Muscle of arm (tissue), 12 donors: ENCODE measurements around the gene MSI1. TPM values are rescaled to one million over a fixed set of nuclear protein-coding genes. Genes with fewer than 3 reads are reported as not detected.
"Not testable (repeated sequence)": the region's sequence is repeated elsewhere in the genome, so short reads cannot be mapped to it uniquely, and the experiment has no call there.

Source experiments
- DNase-seq: peaks from one replicate; pipeline ENCODE4 v3.0.0-alpha.2; 2013
- polyA plus RNA-seq, 12 donors: library from polyadenylated mRNA; unstranded; fragments of 120-200 nt; gene quantifications; one replicate each; pipeline ENCODE4 v1.2.1, GENCODE V29; 2013; ENCODE audit not compliant: insufficient read length in 12 of 12

Gene MSI1
- polyA plus RNA-seq, 12 donors, result 3.0 to 6.5 (median 4.0) TPM; not detected in 1

DNA sequence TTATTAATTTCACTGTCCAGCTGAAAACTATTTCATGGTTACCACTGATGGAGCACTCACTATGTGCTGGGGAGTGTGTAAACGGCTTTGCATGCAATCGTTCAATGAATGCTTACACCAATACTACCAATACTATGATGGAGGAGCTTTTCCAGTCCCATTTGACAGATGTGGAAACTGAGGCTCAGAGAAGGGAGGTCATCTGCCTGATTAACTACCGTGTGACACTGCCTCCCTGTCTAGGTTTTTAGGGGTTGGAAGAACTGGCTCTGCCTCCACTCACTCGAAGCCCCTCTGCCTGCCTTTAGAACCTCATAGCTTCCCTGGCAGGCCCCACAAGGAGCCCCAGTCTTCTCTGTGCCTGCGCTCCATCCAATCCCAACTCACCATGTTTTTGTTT, 11.9 kb downstream of the MSI1 start:
- DNase-seq, result no peak

DNA sequence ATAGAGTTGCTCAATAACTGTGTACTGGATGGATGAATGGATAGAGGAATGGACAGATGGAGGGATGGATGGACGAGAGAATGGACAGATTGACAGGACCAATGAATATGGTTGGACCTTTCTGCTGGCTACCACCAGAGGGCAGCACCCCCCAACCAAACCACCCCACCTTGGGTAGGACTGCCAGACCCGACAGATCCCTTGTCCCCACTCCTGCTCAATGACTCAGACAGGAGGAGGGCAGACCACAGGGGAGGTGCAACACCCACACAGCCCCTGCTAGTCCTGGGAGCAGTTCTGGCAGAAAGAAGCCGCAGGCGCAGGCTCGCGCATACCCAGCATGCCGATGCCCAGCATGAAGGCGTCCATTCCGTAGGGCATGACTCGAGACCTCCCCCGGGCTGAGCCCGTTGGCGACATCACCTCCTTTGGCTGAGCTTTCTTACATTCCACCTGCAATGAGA, 12.4 kb downstream of the MSI1 start:
- DNase-seq, result peak; percentile 70

DNA sequence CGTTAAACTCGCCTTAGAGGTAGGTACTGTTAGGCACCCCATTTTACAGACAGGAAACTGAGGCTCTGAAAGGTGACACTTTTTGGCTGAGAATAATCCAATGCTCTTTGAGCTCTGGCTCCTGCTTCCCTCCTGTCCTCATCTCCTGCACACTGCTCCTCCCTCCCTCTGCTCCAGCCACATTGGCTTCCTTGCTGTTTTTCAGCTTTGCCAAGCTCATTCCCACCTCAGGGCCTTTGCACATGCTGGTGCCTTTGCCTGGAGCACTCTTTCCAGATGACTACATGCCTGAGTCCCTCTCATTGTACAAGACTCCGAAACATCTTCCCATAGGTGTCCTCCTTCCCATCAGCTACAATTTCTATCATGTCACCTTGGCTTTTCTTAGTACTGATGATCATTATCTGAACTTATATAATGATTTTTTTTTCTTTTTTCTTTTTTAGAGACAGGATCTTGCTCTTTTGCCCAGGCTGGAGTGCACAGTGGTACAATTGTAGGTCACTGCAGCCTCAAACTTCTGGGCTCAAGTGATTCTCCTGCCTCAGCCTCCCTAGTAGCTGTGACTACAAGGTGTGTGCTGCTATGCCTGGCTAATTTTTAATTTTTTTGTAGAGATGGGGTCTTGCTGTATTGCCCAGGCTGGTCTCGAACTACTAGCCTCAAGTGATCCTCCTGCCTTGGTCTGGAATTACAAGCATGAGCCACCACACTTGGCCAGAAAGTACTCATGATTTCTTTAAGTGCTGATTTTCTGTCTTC, 15.2 kb downstream of the MSI1 start:
- DNase-seq, result no peak

DNA sequence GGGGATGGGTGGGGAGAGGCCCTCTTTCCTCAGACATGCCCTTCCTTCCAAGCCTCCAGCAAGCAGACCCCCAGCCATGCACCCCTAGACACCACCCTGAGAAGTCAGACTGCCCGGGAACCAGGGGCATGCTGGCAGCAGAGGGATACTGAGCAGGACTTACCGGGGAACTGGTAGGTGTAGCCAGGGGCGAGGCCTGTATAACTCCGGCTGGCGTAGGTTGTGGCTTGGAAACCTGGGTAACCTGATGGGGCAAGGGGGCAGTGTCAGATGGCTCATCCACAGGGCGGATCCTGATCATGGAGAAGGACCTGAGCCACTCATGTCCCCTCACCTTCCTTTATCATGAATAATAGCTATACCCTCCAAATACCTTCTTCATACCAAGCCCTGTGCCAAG, 15.8 kb downstream of the MSI1 start:
- no peak for DNase-seq

DNA sequence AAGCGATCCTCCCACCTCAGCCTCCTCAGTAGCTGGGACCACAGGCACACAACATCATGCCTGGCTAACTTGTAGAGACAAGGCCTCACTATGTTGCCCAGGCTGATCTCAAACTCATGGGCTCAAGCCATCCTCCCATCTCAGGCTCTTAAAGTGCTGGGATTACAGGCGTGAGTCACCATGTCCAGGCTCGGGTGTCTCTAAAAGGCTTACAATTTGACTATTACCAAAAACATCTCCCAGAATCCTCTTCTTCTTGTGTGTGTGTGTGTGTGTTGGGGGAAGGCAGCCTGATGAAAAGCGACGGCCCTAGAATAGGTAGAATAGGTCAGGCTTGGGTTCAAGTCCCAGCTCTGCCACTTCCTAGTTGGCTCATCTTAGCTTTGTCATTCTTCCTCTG, 16.8 kb downstream of the MSI1 start:
- no peak for DNase-seq

DNA sequence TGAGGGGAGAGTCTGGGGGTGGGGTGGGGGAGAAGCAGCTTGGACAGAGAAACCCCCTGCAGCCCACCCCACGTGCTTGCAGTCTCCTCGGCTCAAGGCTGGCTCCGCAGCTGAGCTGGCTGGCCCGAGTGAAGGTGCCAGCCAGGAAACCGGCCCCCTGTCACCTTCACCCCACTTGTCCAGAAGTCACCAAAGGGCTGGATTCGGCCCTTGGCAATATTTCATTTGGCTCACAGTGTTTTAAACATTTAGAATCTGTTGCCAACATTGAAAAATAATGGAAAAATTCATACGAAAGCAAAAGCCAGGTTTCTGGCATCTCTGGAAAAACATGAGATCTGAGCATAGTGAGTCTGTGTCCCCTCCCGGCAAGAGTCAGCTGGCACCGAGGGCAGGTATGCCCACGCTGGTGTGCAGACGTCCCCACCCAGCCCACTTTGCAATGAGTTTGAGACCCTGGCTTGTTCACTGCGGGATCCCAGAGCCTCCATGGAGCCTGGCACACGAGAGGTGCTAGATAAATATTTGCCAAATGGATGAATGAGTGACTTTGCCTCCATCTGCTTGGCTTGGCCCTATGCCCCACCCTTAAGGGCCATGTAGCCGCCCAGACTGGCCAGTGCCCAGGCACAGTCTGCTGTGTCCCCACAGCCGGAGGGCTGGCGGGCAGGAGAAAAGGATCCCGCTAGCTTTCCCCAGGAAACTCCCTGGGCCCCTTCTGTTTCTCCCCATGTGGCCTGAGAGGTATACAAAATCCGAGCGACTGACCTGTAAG, 18.2 kb downstream of the MSI1 start:
- no peak for DNase-seq

DNA sequence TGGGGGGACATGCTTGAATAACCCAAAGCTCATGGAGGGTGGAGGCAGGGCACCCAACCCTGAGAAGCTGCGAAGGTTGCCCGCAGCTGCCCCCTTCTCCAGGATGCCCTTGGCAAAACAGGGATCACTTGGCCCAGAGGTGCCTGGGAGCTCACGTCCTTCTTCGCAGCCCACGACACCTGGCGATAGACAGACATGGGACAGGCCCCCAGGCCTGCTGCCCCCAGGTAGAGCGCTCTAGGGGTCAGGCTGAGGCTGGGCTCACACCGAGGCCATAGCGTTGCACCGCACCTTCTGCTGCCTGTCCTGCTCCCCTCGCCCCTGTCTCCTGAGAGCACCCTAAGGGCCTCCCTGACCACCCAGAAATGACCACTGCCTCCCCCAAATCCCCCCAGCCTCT, 21.2 kb downstream of the MSI1 start:
- no peak for DNase-seq

DNA sequence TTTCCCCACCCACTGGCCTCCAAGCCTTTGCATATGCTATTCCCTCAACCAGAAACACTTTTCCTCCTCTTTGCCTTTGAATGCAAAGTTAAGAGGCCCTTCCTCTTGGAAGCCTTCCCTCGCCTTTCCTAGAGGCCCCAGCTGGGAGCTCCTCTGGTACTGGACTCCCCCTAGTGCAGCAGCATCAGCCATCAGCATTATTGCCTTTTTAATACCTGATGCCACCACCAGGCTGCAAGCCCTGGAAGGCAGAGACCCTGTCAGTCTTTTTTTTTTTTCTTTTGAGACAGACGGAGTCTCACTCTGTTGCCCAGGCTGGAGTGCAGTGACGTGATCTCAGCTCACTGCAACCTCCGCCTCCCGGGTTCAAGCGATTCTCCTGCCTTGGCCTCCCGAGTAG, 22.3 kb downstream of the MSI1 start:
- DNase-seq, result no peak

DNA sequence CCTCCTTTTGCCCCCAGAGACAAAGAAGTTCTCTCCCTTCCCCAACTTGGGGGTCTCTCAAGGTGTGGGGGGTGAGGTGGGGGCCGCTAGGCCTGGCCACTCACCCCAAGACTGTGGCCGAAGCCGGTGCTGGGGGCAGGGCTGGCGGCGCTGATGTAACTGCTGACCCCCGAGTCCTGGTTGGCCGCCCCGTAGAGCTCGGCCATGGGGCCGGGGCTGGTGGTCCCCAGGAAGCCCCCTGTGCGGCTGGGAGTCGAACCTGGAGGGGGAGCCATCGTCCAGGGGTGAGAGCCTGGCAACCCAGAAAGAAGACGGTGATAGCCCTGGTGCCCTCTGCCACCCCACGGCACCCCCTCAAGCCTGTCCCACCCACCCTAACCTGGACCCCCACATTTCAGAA, 22.9 kb downstream of the MSI1 start:
- no peak for DNase-seq

DNA sequence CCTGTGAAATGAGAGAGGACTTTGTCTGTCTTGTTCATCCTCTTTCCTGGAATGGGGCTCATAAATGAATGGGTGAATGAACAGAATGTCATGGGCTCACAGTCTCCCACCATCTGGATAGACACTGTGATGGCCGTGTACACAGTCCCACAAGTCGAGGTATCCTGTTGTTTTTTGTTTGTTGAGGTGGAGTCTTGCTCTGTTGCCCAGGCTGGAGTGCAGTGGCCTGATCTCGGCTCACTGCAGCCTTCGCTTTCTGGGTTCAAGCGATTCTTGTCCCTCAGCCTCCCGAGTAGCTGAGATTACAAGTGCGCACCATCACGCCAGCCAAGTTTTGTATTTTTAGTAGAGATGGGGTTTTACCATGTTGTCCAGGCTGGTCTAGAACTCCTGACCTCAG, 25.3 kb downstream of the MSI1 start:
- DNase-seq, result no peak

DNA sequence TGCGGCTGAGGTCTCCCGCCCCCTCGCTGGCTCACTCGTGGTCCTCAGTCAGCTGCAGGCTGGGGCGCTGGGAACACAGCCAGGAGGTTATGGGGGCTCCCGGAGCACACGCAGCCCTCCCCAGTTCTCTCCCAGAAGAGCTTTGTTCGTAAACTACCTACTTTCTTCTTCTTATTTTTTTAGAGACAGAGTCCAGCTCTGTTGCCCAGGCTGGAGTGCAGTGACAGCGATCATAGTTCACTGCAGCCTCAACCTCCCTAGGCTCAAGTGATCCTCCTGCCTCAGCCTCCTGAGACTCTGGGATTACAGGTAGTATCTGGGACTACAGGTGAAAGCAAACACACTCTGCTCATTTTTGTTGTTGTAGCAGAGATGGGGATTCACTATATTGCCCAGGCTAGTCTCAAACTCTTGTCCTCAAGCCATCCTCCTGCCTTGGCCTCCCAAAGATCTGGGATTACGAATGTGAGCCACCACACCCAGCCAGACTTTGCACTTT, 25.9 kb downstream of the MSI1 start:
- DNase-seq, result no peak

DNA sequence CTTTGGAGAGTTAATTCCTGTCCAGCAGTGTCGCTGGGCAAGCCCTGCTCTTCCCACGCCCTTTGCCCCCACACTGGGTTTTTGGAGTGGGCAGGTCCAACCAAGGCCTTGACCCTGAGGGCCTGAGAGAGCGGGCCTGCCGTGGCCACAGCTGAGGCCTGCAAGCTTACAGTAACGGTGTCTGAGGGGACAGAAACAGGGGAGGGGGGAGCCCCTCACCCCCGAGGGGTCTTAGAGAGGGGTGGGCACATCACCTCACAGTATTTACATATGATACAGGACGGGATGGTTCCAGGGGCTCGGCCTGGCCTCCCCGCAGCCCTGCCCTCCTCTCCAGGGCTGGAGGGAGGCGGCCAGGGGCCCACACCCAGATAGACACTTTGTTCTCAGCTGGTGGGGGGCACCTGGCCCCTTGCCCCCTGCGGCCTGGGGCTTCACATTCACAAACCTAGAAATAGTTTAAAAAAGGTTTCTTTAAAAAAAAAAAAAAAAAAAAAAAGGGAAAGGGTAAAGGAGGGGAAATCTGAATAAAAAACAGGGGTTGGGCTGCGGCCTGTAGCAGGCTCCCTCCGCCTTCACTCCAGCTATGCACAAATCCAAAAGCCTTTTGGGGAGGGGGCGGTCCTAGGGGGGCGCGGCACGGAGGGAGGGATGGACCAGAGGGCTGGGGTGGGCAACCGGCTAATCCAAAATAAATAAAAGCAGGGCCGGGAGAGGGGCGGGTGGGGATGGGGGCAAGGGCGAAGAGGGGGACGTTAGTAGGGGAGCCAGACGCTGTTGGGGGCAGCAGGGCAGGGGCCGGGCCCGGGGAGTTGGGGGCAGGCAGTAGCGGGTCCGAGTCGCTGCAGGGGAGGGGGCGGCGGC, 26.6 kb downstream of the MSI1 start:
- no peak for DNase-seq

DNA sequence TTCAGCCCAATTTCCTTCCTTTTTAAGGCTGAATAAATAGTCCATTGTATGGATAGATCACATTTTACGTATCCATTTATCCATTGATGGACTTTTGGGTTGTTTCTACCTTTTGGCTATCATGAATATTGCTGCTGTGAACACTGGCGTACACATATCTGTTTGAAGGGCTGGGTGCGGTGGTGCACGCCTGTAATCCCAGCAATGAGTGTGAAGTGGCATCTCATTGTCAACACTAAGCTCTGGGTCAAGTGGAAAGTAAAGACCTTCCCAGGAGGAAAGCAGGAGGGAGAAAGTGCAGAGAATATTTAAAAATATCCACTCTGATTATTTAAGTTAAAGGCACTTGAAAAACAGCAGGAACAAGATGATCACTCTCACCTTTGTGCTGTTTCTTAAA, 29.7 kb downstream of the MSI1 start:
- DNase-seq, result no peak

DNA sequence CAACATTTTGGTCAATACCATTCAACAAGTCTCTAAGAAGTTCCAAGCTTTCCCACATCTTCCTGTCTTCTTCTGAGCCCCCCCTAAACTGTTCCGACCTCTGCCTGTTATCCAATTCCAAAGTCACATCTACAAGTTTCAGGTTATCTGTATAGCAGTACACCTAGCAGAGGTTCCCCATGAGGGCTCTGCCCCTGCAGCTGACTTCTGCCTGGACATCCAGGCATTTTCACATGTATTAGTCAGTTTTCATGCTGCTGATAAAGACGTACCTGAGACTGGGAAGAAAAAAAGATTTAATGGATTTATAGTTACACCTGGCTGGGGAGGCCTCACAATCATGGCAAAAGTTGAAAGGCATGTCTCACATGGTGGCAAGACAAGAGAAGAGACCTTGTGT, 31.2 kb downstream of the MSI1 start:
- no peak for DNase-seq

DNA sequence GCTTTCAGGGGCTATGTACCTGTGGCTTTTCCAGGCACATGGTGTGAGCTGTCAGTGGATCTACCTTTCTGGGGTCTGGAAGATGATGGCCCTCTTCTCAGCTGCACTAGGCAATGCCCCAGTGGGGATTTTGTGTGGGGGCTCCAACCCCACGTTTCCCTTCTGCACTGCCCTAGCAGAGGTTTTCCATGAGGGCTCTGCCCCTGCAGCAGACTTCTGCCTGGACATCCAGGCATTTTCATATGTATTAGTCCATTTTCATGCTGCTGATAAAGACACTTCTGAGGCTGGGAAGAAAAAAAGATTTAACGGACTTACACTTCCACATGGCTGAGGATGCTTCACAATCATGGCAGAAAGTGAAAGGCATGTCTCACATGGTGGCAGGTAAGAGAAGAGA, 32.6 kb downstream of the MSI1 start:
- not testable (repeated sequence) for DNase-seq

DNA sequence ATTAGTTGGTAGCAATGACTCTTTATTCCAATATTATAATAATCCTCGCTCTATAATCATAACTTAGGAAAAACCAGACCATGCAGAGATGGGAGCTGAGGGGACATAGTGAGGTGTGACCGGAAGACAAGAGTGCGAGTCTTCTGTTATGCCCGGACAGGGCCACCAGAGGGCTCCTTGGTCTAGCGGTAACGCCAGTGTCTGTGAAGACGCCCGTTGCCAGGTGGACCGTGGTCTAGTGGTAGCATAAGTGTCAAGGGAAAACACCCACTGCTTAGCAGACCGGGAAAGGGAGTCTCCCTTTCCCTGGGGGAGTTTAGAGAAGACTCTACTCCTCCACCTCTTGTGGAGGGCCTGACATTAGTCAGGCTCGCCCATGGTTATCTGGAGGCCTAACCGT, 33.5 kb downstream of the MSI1 start:
- DNase-seq, result not testable (repeated sequence)

DNA sequence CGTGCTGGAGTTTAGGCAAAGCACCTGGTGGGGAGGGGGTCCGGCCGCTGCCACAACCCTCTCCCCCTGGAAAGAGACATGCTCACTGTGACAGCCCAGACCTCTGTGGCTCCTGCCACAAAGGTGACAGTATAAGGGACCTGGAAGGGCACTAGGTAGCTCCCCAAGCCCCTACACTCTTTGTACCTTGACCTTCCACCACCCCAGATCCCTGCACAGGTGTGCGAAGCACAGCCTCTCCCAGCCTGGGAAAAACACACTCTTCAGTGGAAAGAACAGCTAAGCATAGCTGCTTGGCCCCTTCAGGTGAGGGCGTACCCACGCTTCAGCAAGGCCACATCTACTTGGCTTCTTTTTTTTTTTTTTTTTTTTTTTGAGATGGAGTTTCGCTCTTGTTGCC, 36.4 kb downstream of the MSI1 start:
- no peak for DNase-seq

DNA sequence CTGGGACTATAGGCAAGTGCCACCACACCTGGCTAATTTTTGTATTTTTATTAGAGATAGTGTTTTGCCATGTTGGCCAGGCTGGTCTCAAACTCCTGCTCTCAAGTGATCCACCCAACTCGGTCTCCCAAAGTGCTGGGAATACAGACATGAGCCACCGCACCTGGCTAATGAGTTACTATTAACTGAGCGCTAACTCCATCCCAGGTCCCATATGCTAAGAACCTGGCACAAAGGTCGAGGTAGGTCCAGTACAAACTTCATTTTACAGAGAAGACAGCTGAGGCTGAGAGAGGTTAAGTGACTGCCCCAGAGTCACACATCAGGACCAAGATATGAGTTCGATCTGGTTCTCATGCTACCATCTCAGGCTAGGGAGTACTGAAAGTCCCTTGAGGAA, 36.9 kb downstream of the MSI1 start:
- no peak for DNase-seq

DNA sequence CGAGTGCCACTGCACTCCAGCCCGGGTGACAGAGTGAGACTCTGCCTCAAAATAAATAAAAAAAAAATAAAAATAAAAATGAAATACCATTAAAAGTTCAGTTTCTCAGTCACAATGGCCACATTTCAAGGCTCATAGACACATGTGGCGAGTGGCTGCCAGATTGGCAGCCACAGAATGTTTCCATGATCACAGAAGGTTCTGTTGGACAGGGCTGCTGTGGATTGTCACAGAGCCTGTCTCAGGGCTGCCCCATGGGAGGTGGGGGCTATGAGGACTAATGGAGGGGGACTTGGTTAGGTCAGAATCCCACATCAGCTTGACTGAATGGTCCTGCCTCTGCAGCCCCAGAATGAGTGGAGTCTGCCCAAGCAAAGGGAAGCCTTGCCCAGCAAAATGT, 37.6 kb downstream of the MSI1 start:
- no peak for DNase-seq

DNA sequence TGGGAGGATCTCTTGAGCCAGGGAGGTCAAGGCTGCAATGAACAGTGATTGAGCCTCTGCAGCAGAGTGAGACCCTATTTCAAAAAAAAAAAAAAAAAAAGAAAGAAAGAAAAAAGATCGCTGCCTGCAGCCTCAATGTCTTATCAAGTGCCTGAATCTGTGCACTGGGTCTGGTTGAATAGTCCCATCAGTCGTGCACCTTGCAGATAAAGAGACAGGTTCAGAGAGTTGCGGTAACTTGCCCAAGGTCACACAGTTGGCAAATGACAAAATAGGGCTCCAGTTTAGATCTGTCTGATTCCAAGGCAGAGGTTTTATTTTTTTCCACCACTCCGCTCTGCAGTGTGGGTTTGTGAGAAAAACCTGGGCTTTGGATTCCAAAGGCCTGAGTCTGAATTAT, 40.7 kb downstream of the MSI1 start:
- no peak for DNase-seq

DNA sequence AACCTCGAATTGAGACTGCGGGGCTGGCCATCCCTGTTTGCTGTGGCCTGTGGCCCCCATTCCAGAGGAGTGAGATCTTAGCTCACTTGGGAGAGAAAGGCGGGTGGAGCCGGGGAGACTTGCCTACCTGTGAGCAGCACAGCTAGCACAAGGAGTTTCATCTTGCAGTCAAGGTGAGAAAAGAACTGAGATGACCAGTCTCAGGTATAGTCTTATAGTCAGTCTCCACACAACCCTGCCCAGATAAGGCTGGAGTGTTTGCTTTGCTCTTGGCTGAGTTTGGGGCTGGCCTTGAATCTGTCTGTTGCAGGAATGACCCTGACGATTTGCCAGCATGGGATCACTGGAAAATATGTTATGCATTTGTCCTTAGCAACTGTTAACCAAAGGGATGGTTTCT, 41.4 kb downstream of the MSI1 start, which contains the start of gene PLA2G1B:
Gene PLA2G1B, minus strand, starts transcription at position 187 of the 400 bp plus-strand sequence. Its CDS starts 26 bp downstream, at position 161.
- no peak for DNase-seq

DNA sequence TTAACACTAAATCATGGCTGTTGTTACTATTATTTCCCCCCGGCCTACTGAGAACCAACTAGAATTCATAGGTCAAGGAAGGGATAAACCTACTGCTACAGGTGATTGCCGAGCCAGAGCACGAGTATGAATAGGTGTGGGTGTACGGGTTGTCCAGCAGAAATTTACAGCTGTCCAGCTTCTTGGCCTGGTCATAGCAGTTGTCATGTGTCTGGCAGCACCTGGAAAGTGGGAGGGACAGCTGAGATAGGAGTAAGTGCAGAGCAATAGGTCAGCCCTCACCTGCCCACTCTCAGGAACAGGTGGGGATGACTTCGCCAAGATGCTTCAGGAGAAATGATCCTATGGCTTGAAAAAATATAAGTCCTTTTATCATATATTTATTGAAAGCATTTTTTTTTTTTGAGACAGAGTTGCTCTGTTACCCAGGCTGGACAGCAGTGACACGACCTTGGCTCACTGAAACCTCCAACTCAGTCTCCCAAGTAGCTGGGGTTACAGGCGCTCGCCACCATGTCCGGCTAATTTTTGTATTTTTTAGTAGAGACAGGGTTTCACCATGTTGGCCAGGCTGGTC, 44.0 kb downstream of the MSI1 start:
- no peak for DNase-seq
